ENCODE measurements around the gene TOMM34. TPM values are rescaled to one million over a fixed set of nuclear protein-coding genes. Genes with fewer than 3 reads are reported as not detected.

The TOMM34 gene
- polyA plus RNA-seq, 3 donors: 6.4 to 9.1 (median 7.7) TPM

GRCh38 chr20:44976698-44977097 is 16.5 kb upstream of the TOMM34 start:
- peaks cover 39% of the 10 kb centered on the region for H3K4me1 Mint-ChIP-seq
- H3K4me3 Mint-ChIP-seq: no peak overlapping the region
- Histone ChIP-seq H3K79me2 (ENCODE audit: insufficient read depth, low read length) (peaks cover 92% of the 10 kb centered on the region), H3K27ac (ENCODE audit: low read depth in 1 of 2, low read length in 2 of 2) (peak overlapping the region in 1 of 2 donors; percentile 86), H3K36me3 (replicated peaks in 1 of 2; ENCODE audit: control insufficient read depth in 1 of 2, insufficient read depth in 2 of 2, low read length in 2 of 2) (peaks cover 67 to 73% of the 10 kb centered on the region in 2 donors), H2AFZ (ENCODE audit: insufficient read depth, low read depth, low read length, poor library complexity, severe bottlenecking) (no peak overlapping the region), H4K20me1 (ENCODE audit: insufficient read depth, low read length) (peaks cover 23% of the 10 kb centered on the region), H3K4me1 (ENCODE audit: control insufficient read depth in 1 of 2, insufficient read depth in 2 of 2, low read length in 2 of 2) (peaks cover 32 to 47% of the 10 kb centered on the region in 2 donors), H3K9ac (ENCODE audit: insufficient read depth, low read length, poor library complexity, severe bottlenecking) (no peak overlapping the region), H3K27me3 (ENCODE audit: control insufficient read depth in 2 of 2, insufficient read depth in 2 of 2, low read length in 2 of 2) (no peaks in the 10 kb centered on the region), H3K4me2 (replicated peaks; ENCODE audit: extremely low read depth, low read length, poor library complexity, severe bottlenecking) (no peak overlapping the region), H3K4me3 (replicated peaks in 1 of 3; ENCODE audit: low read depth in 2 of 3, low read length in 3 of 3) (no peak overlapping the region), H3K9me3 (replicated peaks in 1 of 2; ENCODE audit: control insufficient read depth in 1 of 2, insufficient read depth in 1 of 2, low read length in 2 of 2) (no peaks in the 10 kb centered on the region)
- no peak for DNase-seq
- no peak for TF ChIP-seq CTCF (IDR thresholded peaks at IDR 0.05)
- peaks cover 0 to 1% (median 0%) of the 10 kb centered on the region in 3 donors for H3K27me3 Mint-ChIP-seq (ENCODE audit: low read depth in 3 of 3)
- H3K9me3 Mint-ChIP-seq: no peaks in the 10 kb centered on the region
- intact Hi-C loops (cut with micrococcal nuclease): no loop called here
- peak overlapping the region; percentile 26 to 95 (median 79) for H3K27ac Mint-ChIP-seq
- H3K36me3 Mint-ChIP-seq: peaks cover 63 to 74% of the 10 kb centered on the region in 2 donors
- no CpG with 5 or more reads among the region's 4 CpGs for WGBS (ENCODE audit: insufficient coverage)

- Mint-ChIP-seq H3K4me3 (no peak overlapping the region), H3K36me3 (peaks cover 48 to 51% of the 10 kb centered on the region in 2 donors), H3K27me3 (ENCODE audit: low read depth in 3 of 3) (peaks cover 0 to 1% (median 0%) of the 10 kb centered on the region in 3 donors), H3K27ac (peak overlapping the region in 5 of 7 donors; percentile 12 to 85 (median 30)), H3K9me3 (no peaks in the 10 kb centered on the region), H3K4me1 (peaks cover 55% of the 10 kb centered on the region)
- Histone ChIP-seq H3K4me2 (replicated peaks; ENCODE audit: extremely low read depth, low read length, poor library complexity, severe bottlenecking) (no peak overlapping the region), H3K27ac (ENCODE audit: low read depth in 1 of 2, low read length in 2 of 2) (no peak overlapping the region), H3K36me3 (replicated peaks in 1 of 2; ENCODE audit: control insufficient read depth in 1 of 2, insufficient read depth in 2 of 2, low read length in 2 of 2) (peaks cover 47 to 53% of the 10 kb centered on the region in 2 donors), H3K27me3 (ENCODE audit: control insufficient read depth in 2 of 2, insufficient read depth in 2 of 2, low read length in 2 of 2) (no peaks in the 10 kb centered on the region), H3K9me3 (replicated peaks in 1 of 2; ENCODE audit: control insufficient read depth in 1 of 2, insufficient read depth in 1 of 2, low read length in 2 of 2) (no peaks in the 10 kb centered on the region), H3K4me1 (ENCODE audit: control insufficient read depth in 1 of 2, insufficient read depth in 2 of 2, low read length in 2 of 2) (peaks cover 41 to 56% of the 10 kb centered on the region in 2 donors), H3K4me3 (replicated peaks in 1 of 3; ENCODE audit: low read depth in 2 of 3, low read length in 3 of 3) (no peak overlapping the region), H3K9ac (ENCODE audit: insufficient read depth, low read length, poor library complexity, severe bottlenecking) (no peak overlapping the region), H2AFZ (ENCODE audit: insufficient read depth, low read depth, low read length, poor library complexity, severe bottlenecking) (no peak overlapping the region), H4K20me1 (ENCODE audit: insufficient read depth, low read length) (peaks cover 59% of the 10 kb centered on the region), H3K79me2 (ENCODE audit: insufficient read depth, low read length) (peaks cover 99% of the 10 kb centered on the region)
- intact Hi-C loops (cut with micrococcal nuclease): no loop called here
- no peak for TF ChIP-seq CTCF (IDR thresholded peaks at IDR 0.05)
- DNase-seq: no peak
- no CpG with 5 or more reads among the region's 2 CpGs for WGBS (ENCODE audit: insufficient coverage)
These were observed 12.9 kb upstream of the TOMM34 start for GRCh38 chr20:44973053-44973452.

Data from CD14-positive monocyte (primary cell).